Ishikawa (cell line): Measurements from ENCODE around the gene GH1.

ENCODE experiments used
- CREB1 ChIP-seq: IDR thresholded peaks from 2 replicates; pipeline ENCODE4 v1.6.1; 2012; ENCODE audit warnings: low read depth
- EP300 ChIP-seq: IDR thresholded peaks from 2 replicates; pipeline ENCODE4 v1.6.1; 2012; ENCODE audit warnings: borderline replicate concordance
- FOXM1 ChIP-seq: IDR thresholded peaks from 2 replicates; pipeline ENCODE4 v1.6.1; 2012; ENCODE audit warnings: low read depth, borderline replicate concordance
- NFIC ChIP-seq: IDR thresholded peaks from 2 replicates; pipeline ENCODE4 v1.6.1; 2012
- RAD21 ChIP-seq: IDR thresholded peaks from 2 replicates; pipeline ENCODE4 v1.6.1; 2012; ENCODE audit warnings: low read depth
- TAF1 ChIP-seq: IDR thresholded peaks from 2 replicates; pipeline ENCODE4 v1.6.1; 2012; ENCODE audit warnings: low read depth, mild to moderate bottlenecking
- YY1 ChIP-seq: IDR thresholded peaks from 2 replicates; pipeline ENCODE4 v1.6.1; 2012; ENCODE audit warnings: low read depth
- TF ChIP-seq, protein P1 (sequence below): IDR thresholded peaks from 2 replicates; pipeline ENCODE4 v1.6.1; 2012
- TF ChIP-seq, protein P2 (sequence below): IDR thresholded peaks from 2 replicates; pipeline ENCODE4 v1.6.1; 2012; ENCODE audit warnings: low read depth, mild to moderate bottlenecking

DNA sequence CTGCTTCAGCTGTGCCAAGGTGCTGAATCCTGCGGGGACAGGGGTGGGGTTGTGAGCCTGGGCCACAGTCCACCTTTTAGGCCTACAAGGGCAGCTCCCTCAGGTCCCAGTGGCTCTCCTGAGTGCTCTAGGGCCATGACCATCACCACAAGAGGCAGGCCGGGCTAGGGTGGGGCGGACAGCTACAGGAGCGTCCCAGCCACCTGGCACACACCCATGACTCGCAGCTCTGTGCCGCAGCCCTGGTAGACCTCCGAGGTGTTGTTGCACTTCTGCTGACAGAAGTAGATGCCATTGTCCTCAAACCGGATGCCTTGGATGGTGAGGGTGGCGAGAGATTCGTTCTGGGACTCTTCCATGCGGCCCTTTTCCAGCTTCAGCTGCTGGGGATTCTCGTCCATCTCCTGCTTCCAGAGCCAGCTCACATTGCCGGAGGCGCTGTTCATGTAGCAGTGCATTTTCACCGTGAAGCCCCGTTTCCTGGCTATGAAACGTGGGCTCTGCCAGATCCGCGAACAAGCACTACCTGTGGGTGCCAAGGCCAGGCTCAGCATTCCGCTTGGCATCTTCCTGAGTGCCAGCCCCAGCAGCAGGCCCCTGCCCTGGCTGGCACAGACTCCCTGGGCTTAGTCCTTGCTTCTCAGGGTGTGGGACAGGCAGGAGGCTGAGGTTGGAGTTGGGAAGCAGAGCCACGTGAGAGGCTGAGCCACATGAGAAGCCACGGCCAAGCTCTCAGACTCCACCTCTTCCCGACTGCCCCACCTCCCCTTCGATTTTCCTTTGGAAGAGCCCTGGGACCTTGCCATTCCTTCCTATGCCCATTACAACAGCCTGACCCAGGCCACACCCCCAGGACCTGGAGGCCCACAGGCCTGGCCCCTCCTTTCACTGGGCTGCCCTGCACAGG, 11.5 kb upstream of the GH1 start:
- TF ChIP-seq, protein P1, sequence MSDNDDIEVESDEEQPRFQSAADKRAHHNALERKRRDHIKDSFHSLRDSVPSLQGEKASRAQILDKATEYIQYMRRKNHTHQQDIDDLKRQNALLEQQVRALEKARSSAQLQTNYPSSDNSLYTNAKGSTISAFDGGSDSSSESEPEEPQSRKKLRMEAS = no peak
- no peak for TF ChIP-seq EP300
- no peak for TF ChIP-seq TAF1
- TF ChIP-seq FOXM1 = no peak
- no peak for TF ChIP-seq CREB1
- TF ChIP-seq NFIC = no peak
- TF ChIP-seq, protein P2, sequence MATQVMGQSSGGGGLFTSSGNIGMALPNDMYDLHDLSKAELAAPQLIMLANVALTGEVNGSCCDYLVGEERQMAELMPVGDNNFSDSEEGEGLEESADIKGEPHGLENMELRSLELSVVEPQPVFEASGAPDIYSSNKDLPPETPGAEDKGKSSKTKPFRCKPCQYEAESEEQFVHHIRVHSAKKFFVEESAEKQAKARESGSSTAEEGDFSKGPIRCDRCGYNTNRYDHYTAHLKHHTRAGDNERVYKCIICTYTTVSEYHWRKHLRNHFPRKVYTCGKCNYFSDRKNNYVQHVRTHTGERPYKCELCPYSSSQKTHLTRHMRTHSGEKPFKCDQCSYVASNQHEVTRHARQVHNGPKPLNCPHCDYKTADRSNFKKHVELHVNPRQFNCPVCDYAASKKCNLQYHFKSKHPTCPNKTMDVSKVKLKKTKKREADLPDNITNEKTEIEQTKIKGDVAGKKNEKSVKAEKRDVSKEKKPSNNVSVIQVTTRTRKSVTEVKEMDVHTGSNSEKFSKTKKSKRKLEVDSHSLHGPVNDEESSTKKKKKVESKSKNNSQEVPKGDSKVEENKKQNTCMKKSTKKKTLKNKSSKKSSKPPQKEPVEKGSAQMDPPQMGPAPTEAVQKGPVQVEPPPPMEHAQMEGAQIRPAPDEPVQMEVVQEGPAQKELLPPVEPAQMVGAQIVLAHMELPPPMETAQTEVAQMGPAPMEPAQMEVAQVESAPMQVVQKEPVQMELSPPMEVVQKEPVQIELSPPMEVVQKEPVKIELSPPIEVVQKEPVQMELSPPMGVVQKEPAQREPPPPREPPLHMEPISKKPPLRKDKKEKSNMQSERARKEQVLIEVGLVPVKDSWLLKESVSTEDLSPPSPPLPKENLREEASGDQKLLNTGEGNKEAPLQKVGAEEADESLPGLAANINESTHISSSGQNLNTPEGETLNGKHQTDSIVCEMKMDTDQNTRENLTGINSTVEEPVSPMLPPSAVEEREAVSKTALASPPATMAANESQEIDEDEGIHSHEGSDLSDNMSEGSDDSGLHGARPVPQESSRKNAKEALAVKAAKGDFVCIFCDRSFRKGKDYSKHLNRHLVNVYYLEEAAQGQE = no peak
- no peak for TF ChIP-seq RAD21
- no peak for TF ChIP-seq YY1
